GM18909 (cell line): ENCODE results near the gene GRB10.

Experiments
- ATAC-seq: cut with Tn5 transposase; IDR thresholded peaks from one replicate; pipeline ENCODE4 v1.9.1; 2021; ENCODE audit warnings: mild to moderate bottlenecking; ENCODE audit not compliant: unreplicated experiment, poor library complexity

The GRB10 gene

GRCh38 chr7:50660040-50660829, 122.5 kb downstream of the GRB10 start:
- peak; percentile 27 for ATAC-seq

GRCh38 chr7:50659329-50659965, 123.2 kb downstream of the GRB10 start:
- ATAC-seq: no peak

- no peak for ATAC-seq
Measured at GRCh38 chr7:50658696-50659095, 124.0 kb downstream of the GRB10 start.

- ATAC-seq: no peak
Measured at GRCh38 chr7:50657912-50658311, 124.8 kb downstream of the GRB10 start.

GRCh38 chr7:50657341-50657873, 125.3 kb downstream of the GRB10 start:
- ATAC-seq: no peak

- no peak for ATAC-seq
Measured at GRCh38 chr7:50656141-50656895, 126.4 kb downstream of the GRB10 start.

- ATAC-seq: no peak
Measured at GRCh38 chr7:50655490-50655889, 127.2 kb downstream of the GRB10 start.

- ATAC-seq: no peak
Measured at GRCh38 chr7:50655020-50655419, 127.7 kb downstream of the GRB10 start.

GRCh38 chr7:50653981-50654425, 128.7 kb downstream of the GRB10 start:
- no peak for ATAC-seq

GRCh38 chr7:50653126-50653864, 129.4 kb downstream of the GRB10 start:
- ATAC-seq: no peak

GRCh38 chr7:50652400-50653125, 130.1 kb downstream of the GRB10 start:
- ATAC-seq: no peak

GRCh38 chr7:50651271-50651989, 131.3 kb downstream of the GRB10 start:
- ATAC-seq: peak; percentile 83

- ATAC-seq: no peak
Measured at GRCh38 chr7:50650057-50650664, 132.5 kb downstream of the GRB10 start.

GRCh38 chr7:50649259-50649885, 133.3 kb downstream of the GRB10 start:
- no peak for ATAC-seq

- no peak for ATAC-seq
Measured at GRCh38 chr7:50648570-50649169, 134.0 kb downstream of the GRB10 start.

- ATAC-seq: no peak
Measured at GRCh38 chr7:50648076-50648475, 134.6 kb downstream of the GRB10 start.

GRCh38 chr7:50647286-50647980, 135.3 kb downstream of the GRB10 start:
- ATAC-seq: no peak
